Hepatocyte (in vitro differentiated cells): ENCODE measurements around the gene NSRP1.

ENCODE experiments used
- CTCF ChIP-seq: fragments of 200-600 bp; sonication (generic); IDR thresholded peaks from 2 replicates; pipeline ENCODE4 v1.5.1; 2016; ENCODE audit warnings: antibody characterized with exemption, mild to moderate bottlenecking; ENCODE audit not compliant: poor library complexity
- EZH2 ChIP-seq: fragments of 200-600 bp; sonication (generic); IDR thresholded peaks from 2 replicates; pipeline ENCODE4 v1.6.1; 2016; ENCODE audit warnings: antibody characterized with exemption, mild to moderate bottlenecking, borderline replicate concordance
- EZH2phosphoT487 ChIP-seq: fragments of 200-600 bp; sonication (generic); IDR thresholded peaks from one replicate; pipeline ENCODE4 v1.6.1; 2018; ENCODE audit warnings: antibody characterized with exemption, mild to moderate bottlenecking, low read depth, moderate library complexity; ENCODE audit not compliant: unreplicated experiment, severe bottlenecking

GRCh38 chr17:30225919-30226553, 109.4 kb downstream of the NSRP1 start:
- no peak for TF ChIP-seq CTCF
- no peak for TF ChIP-seq EZH2phosphoT487
- TF ChIP-seq EZH2: no peak
